Measurements from ENCODE around the gene KCTD16. TPM values are rescaled to one million over a fixed set of nuclear protein-coding genes. Genes with fewer than 3 reads are reported as not detected.

KCTD16 gene
- total RNA-seq, 4 donors from 2014 or later = 0.12 to 2.4 (median 0.26) TPM; not detected in 1

DNA sequence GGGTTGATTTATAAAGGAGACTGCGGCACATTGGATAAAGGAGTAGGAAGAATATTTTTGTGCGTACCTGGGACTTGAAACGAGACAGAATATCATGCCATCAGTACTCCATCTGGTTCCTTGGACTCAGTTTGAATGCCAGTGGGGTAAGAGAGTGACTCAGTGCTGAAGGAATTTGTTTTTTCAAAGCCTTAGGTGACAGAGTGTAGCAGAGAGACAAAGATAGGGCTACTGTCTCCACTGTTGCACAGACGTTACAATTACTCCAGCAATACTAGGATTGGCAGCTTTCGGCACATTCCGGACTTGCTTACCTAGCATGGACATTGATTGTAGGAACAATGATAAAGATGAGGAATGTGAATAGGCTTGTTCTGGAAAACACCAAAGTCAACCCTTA is 250.7 kb downstream of the KCTD16 start:
- Histone ChIP-seq H3K4me1 (no peaks in the 10 kb centered on the region), H3K27ac (no peak overlapping the region), H3K9me3 (no peaks in the 10 kb centered on the region), H3K27me3 (no peaks in the 10 kb centered on the region), H3K4me3 (no peak overlapping the region), H3K36me3 (no peaks in the 10 kb centered on the region)
- TF ChIP-seq, protein P1, sequence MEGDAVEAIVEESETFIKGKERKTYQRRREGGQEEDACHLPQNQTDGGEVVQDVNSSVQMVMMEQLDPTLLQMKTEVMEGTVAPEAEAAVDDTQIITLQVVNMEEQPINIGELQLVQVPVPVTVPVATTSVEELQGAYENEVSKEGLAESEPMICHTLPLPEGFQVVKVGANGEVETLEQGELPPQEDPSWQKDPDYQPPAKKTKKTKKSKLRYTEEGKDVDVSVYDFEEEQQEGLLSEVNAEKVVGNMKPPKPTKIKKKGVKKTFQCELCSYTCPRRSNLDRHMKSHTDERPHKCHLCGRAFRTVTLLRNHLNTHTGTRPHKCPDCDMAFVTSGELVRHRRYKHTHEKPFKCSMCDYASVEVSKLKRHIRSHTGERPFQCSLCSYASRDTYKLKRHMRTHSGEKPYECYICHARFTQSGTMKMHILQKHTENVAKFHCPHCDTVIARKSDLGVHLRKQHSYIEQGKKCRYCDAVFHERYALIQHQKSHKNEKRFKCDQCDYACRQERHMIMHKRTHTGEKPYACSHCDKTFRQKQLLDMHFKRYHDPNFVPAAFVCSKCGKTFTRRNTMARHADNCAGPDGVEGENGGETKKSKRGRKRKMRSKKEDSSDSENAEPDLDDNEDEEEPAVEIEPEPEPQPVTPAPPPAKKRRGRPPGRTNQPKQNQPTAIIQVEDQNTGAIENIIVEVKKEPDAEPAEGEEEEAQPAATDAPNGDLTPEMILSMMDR (IDR thresholded peaks at IDR 0.05) = no peak
- no peak for TF ChIP-seq POLR2A (IDR thresholded peaks at IDR 0.05)
- no peak for DNase-seq
- intact Hi-C loops (cut with DNase I; ENCODE audit: low total_unique reads) = no loop called here

DNA sequence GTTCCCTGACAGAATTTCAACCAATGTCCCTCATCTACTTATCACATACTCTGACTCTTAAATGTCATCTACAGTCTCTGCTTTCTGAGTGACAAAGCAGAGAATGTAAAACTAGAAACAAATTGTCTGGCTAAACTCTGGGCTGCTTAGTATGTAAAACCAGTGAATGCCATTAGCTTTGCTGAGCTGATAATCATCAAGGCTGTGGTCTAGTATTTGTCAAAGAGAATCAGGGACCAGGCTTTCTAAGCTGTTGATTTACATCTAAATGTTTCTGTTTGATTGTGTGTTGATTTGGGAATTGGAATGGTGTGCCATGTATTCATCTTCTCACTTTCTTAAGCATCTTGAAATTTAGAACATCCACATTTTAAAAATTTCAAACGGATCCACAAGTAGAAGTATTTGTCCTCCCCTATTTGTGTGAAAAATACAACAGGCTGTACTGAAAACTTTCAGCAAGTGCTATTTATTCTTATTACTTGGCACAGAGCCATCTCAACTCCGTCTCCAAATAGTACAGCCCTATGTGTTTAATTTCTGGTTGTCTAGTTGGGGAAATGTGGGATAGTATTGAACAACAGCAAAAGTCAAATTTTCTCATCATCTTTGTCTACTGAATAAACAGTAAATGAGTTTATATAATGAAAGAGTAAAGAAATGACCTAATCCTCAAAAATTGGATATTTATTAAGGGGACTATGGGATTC is 251.5 kb downstream of the KCTD16 start:
- Histone ChIP-seq H3K36me3 (no peaks in the 10 kb centered on the region), H3K9me3 (no peaks in the 10 kb centered on the region), H3K4me1 (no peaks in the 10 kb centered on the region), H3K27me3 (no peaks in the 10 kb centered on the region), H3K27ac (no peak overlapping the region), H3K4me3 (no peak overlapping the region)
- TF ChIP-seq, protein P1 (IDR thresholded peaks at IDR 0.05) = no peak
- TF ChIP-seq POLR2A (IDR thresholded peaks at IDR 0.05) = no peak
- intact Hi-C loops (cut with DNase I; ENCODE audit: low total_unique reads) = no loop called here
- no peak for DNase-seq

DNA sequence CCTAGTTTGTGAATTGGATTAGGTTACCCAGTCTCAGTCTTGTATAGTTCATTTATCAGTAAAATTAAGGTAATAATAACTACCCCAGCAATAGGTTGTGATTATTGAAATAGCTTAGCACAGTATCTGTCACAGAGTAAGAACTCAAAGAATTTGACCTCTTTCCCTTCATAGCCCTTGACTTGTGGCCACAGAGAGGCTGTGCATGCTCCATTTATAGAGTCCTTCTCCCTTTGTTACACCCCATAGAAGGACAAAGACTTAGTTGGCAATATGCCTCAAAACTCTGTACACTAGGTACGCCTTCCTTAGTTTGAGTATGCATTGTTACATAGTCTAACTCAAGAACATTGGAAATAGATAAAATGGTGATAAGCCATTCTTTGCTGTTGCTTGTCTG is 257.2 kb downstream of the KCTD16 start:
- no peak for DNase-seq
- H3K27ac ChIP-seq = no peak overlapping the region
- TF ChIP-seq, protein P1 (IDR thresholded peaks at IDR 0.05) = no peak
- TF ChIP-seq POLR2A (IDR thresholded peaks at IDR 0.05) = no peak
- H3K4me1 ChIP-seq = no peaks in the 10 kb centered on the region
- H3K27me3 ChIP-seq = no peaks in the 10 kb centered on the region
- no peaks in the 10 kb centered on the region for H3K36me3 ChIP-seq
- H3K9me3 ChIP-seq = no peaks in the 10 kb centered on the region
- intact Hi-C loops (cut with DNase I; ENCODE audit: low total_unique reads) = no loop called here
- no peak overlapping the region for H3K4me3 ChIP-seq

DNA sequence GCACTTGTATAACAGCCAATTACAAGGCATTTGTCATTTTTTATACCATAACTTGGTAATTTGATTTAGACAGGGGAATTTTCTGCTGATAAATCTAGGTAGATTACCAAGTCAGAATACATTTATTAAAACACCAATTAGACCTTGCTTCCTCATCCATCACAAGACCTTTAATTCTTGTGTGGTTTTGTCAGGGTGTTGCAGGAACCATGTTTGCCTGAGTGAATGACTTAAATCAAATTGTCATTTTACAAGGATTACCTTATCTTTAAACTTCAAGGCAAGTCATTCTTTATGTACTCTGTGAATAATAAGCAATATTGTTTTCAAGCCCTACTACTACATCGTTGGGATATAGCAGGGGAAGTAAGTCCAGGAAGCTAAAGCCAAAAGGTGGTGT is 257.7 kb downstream of the KCTD16 start:
- TF ChIP-seq, protein P1 (IDR thresholded peaks at IDR 0.05) = no peak
- no peak for TF ChIP-seq POLR2A (IDR thresholded peaks at IDR 0.05)
- intact Hi-C loops (cut with DNase I; ENCODE audit: low total_unique reads) = no loop called here
- Histone ChIP-seq H3K9me3 (no peaks in the 10 kb centered on the region), H3K27me3 (no peaks in the 10 kb centered on the region), H3K36me3 (no peaks in the 10 kb centered on the region), H3K4me1 (no peaks in the 10 kb centered on the region), H3K4me3 (no peak overlapping the region), H3K27ac (no peak overlapping the region)
- no peak for DNase-seq

DNA sequence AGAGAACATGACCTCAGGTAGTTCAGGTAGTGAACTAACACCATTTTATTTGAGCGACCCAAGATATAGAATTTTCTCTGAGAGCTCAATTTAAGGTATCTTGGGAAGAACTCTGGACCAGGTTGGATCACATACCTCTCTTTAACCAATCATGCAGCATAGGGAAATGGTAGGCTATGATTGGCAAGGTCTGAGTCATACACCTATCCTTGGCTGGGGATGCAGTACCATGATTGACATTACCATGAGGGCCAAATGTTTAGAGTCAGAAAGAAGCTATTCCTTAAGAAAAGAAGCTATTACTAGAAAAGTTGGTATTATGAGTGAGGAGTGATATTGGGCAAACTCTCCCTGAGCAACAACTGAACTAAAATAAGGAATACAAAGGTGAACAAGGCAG is 258.7 kb downstream of the KCTD16 start:
- TF ChIP-seq POLR2A (IDR thresholded peaks at IDR 0.05) = no peak
- TF ChIP-seq, protein P1 (IDR thresholded peaks at IDR 0.05) = no peak
- intact Hi-C loops (cut with DNase I; ENCODE audit: low total_unique reads) = no loop called here
- H3K27ac ChIP-seq = no peak overlapping the region
- no peaks in the 10 kb centered on the region for H3K36me3 ChIP-seq
- DNase-seq = no peak
- no peak overlapping the region for H3K4me3 ChIP-seq
- H3K4me1 ChIP-seq = no peaks in the 10 kb centered on the region
- no peaks in the 10 kb centered on the region for H3K27me3 ChIP-seq
- H3K9me3 ChIP-seq = no peaks in the 10 kb centered on the region

Measured in uterus (tissue), 4 donors.